GM19043 (cell line): Measurements from ENCODE around the gene C5orf58.
"Not testable (repeated sequence)": the region's sequence is repeated elsewhere in the genome, so short reads cannot be mapped to it uniquely, and the experiment has no call there.

Source experiments
- ATAC-seq: cut with Tn5 transposase; IDR thresholded peaks from one replicate; pipeline ENCODE4 v1.9.1; 2021; ENCODE audit warnings: low read depth; ENCODE audit not compliant: unreplicated experiment

The C5orf58 gene

DNA sequence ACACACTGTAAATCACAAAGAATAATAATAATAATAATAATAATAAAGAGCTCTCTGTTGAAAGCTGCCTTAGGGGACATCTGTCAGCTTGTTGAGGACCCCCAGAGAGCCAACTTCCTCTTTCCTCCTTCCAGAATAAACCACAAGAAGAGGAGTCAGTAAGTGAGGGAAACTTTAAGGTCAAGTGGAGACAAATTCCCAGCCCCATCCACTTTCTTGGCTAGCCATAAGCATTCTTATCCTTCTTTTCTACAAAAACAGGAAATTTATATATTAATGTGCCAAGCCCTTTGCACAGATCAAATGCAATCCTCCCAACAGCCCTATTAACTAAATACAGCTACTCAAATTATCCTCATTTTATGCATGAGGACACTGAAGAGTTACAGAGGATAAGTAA lies 9.4 kb upstream of the C5orf58 start:
- no peak for ATAC-seq

DNA sequence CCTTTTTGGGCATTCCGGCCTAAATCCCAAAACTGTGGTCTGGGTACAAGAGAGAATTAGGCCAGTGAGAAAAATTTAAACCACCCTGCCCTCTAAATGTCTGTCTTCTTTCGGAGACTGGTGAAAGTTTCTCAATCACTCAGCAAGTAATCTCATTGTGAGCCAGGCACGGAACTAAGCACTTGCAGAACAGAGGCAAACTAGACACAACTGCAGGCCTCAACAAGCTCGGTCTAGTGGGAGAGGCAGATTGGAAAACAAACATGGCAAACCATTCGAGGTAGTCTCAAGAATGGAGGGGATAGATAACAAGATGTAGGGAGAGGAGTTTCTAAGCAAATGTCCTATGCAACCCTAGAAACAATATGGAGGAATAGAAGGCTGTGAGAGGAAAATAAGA lies 8.9 kb upstream of the C5orf58 start:
- ATAC-seq, result no peak

DNA sequence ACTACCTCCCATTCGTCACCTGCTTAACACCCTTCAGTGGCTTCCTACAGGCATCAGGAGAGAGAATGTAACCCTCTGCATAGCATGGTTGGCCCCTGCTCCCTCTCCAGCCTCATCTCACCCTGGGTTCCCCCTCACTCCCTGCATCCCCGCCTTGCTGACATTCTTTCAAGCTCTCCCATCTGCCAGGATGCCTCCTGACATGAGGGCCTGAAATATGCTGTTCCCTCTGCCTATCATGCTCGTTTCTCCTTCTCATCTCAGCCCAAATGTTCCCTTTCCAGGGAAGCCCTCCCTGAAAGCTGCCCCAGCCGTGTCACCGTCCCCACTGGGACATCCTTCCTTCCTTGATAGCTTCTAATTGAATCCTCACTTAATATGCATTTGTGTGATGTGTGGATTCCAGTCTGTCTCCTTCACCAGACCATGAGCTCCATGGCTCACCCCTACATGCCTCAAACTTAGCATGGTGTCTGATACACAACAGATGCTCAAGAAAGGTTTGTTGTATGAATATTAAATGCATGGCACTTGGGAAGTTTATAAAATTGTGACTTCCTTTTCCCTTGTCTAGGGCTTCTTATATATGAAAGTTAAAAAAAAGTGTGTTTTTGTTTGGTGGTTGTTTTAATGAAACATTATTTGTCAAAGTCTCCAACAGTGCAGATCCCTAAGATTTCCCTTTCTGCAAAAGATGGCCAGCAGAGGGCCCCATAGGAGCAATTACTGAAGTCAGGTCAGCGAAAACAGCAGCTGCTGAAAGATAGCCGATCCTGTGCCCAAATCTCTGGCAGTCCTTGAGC lies 7.3 kb upstream of the C5orf58 start:
- ATAC-seq, result no peak

DNA sequence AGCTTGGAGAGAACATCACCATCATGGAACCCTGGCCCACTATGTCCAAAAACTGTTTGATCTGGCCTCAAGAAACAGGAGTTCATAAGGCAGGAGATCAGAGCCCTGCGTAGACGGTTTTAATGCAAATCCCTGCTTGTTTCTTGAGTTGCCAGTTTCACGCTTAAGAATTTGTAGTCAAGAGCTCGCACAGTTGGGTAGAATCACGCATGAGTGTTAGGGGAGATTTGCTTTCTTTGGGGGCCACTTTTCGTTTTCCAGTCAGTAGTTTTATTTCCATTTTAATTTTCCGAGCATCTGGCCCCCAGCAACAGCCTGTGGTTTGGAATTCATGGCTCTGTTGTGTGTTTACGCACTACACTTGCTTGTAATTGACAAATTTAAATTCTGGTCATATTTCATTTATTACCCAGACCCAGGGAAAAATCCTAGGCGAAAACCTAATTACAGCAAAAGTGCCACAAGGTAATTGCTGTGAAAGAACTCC lies 6.6 kb upstream of the C5orf58 start:
- no peak for ATAC-seq

DNA sequence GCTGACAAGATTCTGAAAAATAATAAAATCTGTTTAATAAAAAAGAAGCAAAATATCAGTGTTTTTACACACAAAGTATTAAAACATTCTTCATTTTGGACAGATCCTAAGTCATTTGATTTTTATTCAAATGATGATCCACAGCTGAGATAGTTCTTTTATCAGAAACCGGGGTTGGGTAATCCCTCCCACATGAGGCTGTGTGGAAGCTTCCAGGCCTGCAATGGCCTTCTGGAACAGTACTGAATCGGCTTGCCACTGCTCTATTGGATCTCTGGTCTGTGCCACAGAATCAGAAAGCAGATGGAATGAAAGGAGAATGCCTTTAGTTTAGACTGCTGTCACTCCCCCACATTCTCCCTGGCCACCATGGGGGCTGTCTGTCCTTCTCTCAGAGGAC lies 6.1 kb upstream of the C5orf58 start:
- ATAC-seq, result no peak

DNA sequence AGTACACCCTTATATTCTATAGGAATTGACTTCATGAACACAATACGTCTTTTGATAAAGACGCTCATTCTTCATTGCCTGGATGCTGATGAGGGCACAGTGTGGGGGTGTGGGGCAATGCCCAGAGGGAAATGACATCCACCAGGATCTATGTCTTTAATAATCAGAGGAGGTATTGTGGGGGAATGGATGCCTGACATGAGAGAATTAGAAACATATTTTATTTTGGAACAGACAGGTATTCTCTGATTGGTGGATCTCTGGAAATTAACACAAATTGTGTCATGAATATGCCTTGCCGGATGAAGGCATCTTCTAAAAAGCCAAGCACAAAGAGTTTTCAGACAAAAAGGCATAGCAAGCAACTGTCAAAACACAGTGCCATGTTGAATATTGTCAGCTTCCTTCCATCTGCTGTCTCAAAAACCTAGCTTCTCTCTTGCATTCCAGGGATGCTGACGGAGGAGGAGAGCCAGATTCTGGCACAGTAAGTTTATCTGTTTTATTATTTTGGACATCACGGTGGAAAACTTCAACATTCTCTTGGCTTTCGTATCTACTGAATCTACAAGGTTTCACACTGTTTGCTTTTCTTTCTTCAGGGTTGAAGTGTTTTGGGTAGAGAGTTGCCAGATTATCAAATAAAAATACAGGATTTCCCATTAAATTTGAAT lies 3.9 kb upstream of the C5orf58 start:
- ATAC-seq, result no peak

DNA sequence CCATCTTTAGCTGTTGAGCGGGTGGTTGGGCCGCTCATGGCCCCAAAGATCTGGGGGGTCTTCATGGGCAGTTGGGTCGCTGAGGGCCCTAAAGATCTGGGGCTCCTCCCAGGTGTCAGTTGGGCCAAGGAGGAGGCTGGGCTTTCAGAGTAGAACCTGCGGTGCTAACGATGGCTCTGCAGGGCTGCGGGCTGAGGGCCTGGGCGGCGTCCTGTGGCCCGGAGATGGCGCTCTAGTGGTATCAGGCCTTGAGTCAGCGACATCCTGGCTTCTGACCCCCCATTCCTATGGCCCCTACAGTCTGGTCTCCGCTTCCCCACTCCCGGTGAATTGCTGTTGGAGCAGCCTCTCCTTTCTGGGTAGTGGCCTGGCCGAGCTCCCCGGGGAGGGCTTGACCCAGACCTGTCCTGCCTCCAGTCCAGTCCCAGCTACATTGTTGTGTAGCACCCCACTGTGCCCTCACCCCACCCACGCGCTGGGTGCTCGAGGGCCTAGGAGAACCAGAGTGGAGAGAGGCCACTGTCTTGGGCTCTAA lies 640 bp downstream of the C5orf58 start:
- ATAC-seq, result no peak

DNA sequence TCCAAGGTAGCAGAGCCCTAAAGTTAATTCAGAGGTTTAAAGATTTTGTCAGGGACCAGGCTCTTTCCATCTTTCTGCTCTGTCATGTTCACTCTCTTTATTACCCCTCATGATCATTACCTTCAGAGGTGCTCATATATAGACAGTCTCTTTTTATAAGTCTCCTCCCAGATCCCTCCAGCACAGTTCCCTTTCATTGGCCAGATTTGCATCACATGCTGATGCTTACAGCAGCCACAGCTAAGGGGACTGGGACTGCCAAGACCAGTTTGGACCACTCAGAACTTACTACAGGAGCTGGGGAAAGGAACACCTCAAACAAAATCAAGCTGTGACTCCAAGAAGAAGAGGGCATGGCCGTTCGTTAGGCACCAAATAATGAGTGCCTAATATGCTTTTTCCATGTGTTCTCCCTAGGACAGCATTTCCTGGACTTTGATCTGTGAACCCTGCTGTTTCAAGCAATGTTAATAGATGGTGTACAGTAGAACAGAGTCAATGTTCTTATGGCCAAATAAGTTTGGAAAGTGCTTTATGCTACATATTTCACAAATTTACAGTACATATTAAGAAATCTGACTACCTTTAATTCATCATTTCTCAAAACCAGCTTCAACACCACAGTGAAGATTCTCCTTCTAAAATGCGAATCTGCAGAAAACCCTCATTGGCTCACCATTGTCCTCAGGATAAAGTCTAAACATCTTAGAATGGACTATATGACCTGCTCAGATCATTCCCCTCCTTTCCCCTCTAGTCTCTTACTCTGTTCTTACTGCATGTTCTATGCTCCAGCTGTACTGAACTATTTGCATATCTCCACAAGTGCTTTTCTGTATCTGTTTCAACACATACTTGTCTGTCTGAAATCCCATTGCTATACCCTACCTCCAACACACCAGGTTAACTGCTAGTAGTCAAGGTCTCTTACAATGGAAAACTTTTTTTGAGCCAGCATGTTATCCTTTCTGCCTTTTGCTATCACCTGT lies 3.4 kb downstream of the C5orf58 start:
- no peak for ATAC-seq

DNA sequence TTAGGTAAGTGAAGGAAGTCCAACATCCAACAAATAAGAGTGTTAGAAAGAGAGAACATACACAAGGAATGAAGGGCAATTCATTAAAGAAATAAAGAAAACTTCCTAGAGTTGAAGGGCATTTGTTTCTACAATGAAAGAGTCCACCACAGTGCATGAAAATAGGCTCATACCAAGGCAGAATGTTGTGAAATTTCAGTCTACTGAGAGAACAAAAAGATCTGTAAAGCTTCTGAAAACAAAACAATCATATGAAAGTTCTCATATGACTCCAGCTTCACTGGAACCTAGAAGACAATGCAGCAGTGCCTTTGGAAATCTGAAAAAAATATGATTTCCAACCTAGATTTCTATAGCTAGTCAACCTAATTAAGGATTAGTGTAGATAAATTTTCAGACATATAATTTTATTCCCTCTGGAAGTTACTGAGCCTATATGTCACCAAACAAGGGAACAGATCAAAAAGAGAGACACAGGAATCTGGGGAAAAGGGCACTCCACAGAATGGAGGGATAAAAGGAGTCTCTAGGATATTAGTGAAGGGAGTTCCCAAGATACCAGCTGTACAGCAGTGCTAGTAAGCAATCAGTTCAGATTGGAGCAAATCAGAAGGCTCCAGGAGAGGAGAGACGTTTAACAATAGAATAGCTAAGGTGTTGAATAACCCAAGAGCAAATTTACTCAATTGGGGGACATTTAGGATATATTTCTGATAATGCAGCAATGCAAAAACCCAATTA lies 5.8 kb downstream of the C5orf58 start:
- no peak for ATAC-seq

DNA sequence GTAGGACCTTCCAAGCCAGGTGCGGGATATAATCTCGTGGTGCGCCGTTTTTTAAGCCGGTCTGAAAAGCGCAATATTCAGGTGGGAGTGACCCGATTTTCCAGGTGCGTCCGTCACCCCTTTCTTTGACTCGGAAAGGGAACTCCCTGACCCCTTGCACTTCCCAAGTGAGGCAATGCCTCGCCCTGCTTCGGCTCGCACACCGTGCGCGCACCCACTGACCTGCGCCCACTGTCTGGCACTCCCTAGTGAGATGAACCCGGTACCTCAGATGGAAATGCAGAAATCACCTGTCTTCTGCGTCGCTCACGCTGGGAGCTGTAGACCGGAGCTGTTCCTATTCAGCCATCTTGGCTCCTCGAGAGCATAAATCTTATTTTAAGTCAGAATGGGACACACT lies 12.7 kb downstream of the C5orf58 start:
- not testable (repeated sequence) for ATAC-seq

DNA sequence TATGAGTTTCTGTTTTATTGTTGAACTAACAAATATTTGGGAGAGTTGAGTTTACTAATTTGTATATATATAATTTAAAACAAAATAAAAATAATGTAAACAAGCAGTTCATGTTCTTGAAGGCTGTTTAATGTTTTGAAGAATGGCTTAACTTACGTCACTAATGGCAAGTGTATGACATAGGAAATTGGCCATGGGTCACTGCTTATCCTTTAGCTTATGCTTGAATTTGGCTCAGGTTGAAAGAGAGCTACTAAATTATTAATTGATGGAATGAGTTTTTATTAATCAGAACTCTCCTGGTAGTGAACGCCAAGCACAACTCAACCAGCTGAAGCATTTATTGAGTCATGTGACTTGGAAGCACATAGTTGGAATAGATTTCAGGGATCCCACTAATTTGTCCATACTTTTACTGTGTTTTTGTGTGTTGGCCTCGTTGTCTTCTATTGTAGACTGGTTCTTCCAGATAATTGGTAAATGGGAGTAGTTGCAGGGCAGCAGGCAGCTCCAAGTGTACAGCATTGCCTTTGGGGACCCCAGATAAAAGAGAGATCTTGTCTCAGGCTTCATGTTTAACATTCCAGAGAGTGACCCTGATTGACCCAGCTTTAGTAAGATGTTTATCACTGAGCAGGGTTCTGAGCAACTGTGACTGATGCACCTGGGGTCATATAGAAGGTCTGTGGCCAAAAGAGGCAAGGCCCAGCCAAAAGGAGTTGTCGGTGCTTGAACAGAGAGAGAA lies 13.5 kb downstream of the C5orf58 start:
- no peak for ATAC-seq

DNA sequence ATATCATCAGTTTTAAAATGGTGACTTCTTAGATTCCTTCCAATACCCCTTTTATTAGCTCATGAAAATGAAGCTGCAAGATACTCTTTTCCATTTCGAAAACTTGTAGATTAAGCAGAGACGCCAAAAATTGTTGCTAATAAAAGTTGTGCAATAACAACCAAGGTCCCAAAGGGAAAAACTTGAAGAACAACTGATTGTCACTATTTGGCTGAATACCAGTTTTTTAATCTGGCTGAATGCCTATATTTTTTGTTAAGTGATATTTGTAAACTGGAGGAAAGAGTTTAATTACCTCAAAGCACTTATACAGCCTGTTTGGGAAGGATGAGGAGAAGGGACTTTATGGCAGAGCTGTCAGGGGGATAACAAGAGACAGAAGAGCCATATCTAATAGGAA lies 14.6 kb downstream of the C5orf58 start:
- ATAC-seq, result no peak

DNA sequence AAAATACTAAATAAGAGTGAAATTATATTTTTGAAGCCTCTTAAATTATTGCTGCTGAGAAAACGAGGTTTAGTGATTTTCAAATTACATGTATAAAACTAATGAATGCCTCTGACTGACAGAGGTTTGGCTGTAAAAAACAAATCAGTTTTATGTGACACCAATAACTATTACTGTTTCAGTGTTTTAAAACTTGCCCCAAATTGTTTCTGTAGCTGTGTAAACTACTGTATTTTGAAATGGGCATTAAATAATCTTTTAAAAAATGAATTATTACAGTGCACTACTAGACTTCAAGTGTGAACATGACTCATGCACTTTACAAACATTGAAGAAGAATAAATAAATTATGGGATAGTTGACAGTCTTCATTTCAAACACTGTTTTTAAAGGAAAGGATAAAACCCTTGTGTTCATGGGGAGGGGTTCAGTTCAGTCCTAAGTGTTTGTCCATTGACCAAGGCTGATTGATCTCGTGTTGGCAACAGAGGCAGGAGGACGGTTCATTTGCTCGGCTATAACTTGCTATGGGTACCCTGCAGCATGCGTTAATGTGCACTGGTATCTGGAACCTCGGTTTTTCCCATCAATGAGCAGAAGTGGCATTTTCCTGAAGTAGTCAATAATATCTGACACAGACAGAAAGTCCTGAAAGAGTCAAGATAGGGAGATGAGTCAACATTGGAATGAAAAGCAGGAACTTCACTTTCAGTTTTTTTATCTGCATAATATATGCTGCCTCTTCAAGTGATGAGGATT lies 15.6 kb downstream of the C5orf58 start:
- ATAC-seq, result no peak

DNA sequence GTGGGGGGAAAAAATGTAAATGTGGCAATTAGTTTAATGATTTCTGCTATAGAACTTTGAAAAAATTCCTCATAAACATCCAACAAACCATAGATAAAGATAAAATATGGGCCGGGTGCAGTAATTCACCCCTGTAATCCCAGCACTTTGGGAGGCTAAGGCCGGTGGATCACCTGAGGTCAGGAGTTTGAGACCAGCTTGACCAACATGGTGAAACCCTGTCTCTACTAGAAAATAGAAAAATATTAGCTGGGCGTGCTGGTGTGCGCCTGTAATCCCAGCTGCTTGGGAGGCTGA lies 16.1 kb downstream of the C5orf58 start:
- ATAC-seq, result not testable (repeated sequence)

DNA sequence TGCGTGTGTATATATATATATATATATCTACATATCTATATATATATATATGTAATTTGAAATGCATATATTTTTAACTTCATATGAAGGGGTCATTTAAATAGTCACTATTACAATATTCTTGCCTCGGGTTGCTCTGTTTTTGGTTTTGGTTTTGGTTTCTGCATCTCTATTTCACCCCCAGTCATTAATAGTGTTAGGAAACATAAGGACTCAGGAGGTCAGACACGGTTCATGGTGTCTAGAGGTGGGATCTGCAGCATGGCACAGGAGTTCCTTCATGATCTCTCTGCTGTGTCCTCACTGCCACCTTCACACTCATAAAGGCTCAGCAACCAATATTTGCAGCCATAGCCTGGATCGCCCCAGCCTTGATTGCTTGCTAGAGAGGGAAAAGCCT lies 16.6 kb downstream of the C5orf58 start:
- ATAC-seq, result no peak

DNA sequence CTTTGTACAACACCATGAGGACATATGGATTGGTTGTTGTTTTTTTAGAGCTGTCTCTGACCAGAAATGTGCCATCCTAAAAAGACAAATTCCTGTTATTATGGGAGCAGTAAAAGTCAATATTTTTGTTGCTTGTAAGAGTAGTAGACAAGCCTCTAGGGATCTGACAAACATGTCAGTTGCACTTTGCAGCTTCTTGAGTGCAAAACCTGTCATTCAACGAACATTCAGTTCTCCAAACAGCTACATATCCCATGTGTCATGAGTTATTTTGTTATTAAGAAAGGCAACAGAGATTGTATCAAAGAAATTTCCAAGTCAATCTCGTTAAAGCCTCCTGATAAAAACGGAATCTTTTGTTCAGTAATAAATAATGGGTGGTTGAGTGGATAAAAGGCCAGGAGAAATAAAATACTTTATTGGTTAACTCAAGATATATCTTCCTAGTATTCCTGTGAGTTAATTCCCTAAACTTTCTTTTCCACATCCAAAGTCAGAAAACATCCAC lies 18.1 kb downstream of the C5orf58 start:
- no peak for ATAC-seq

DNA sequence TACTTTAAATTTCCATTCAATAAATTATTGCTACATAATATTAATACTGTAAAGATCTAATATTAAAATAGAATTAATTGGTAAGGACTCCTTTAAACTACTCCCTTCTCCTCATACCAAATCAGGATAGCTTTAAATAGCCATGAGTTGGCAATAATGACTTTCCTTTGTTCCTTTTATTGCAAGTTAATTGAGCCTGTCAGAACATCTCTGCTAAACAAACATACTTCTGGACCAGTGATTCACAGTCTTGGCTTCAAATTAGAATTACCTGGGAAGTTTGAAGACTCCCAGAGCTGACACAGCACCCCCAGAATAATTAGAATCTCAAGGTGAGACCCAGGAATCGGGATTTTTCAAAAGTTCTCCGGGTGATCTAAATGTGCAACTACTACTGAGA lies 18.7 kb downstream of the C5orf58 start:
- ATAC-seq, result no peak

DNA sequence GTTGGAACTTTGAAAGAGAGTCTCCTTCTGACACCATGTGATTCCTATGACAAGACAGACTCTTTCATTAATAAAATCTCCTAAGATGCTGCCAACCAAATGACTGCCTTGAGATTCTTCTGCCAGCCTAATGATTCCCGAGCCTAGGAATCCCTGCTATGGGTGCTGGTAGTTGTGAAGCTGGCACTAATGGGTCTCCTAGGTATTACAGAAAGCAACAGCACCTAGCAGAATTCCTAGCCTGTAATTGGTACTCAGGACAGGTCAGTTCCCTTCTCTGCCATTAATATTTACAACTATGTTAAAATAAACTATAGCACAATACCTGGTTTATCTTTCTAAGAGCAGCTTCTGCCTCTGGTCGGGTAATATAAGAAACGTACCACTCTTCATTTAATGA lies 19.3 kb downstream of the C5orf58 start:
- no peak for ATAC-seq
